HepG2 (cell line): ENCODE data around the gene TBC1D16. TPM values are rescaled to one million over a fixed set of nuclear protein-coding genes. Genes with fewer than 3 reads are reported as not detected.

Source experiments
- ATAC-seq: fragments of 200-7000 bp; cut with Tn5 transposase; 3 replicates; pipeline ENCODE4 v1.9.1; 2020; ENCODE audit warnings: mild to moderate bottlenecking, moderate library complexity
- BruUV-seq: library from RNA; stranded (reverse); fragments of 400-500 nt; replicated peaks from 2 replicates; lab custom pipeline; 2021; lab: Mats Ljungman, UMichigan
- CTCF ChIA-PET: fragments of 300-600 bp; formaldehyde crosslinking; extraction: SDS; loops from one replicate; lab custom pipeline; 2021; ENCODE audit warnings: low total read pairs, inconsistent platforms, low intra/inter-chr PET ratio; lab: Yijun Ruan, JAX
- POLR2A ChIA-PET: fragments of 350-600 bp; sonication (Branson Sonifier 250); formaldehyde crosslinking; loops from one replicate; lab custom pipeline; 2020; ENCODE audit warnings: antibody characterized with exemption, inconsistent platforms; lab: Yijun Ruan, JAX
- DNase-seq: peaks from one replicate; pipeline ENCODE4 v3.0.0-alpha.2; 2015; ENCODE audit warnings: low spot score
- FAIRE-seq: peaks from 3 replicates; lab custom pipeline; 2011; peaks lifted over from hg19 to GRCh38; lab: Jason Lieb, UNC
- H2AFZ ChIP-seq: one replicate; pipeline ENCODE4 v1.6.1; 2011; ENCODE audit warnings: low read length, inconsistent platforms
- H3K27ac ChIP-seq: fragments of 300-600 bp; 3 replicates; pipeline ENCODE4 v1.8.0; 2011; ENCODE audit warnings: mixed run types, mild to moderate bottlenecking, mixed read lengths, low read length, inconsistent platforms; ENCODE audit not compliant: insufficient read depth; ENCODE audit errors: extremely low read length
- H3K27me3 ChIP-seq, 2 experiments: fragments of 200-600 bp in 1 of 2; 2 replicates in 1 of 2; 3 replicates in 1 of 2; pipeline versions ENCODE4 v1.6.0 to v1.8.0; 2011; ENCODE audit warnings: low read length in 2 of 2, mild to moderate bottlenecking in 2 of 2, moderate library complexity in 2 of 2, inconsistent platforms in 1 of 2; ENCODE audit not compliant: insufficient read depth in 2 of 2, control insufficient read depth in 1 of 2
- H3K36me3 ChIP-seq, 2 experiments: fragments of 200-600 bp in 1 of 2; replicated peaks in 1 of 2; 2 replicates in 1 of 2; 3 replicates in 1 of 2; pipeline versions ENCODE4 v1.5.1 to v1.8.0; 2011; ENCODE audit warnings: low read length in 2 of 2, inconsistent platforms in 1 of 2; ENCODE audit not compliant: insufficient read depth in 2 of 2, control insufficient read depth in 1 of 2
- H3K4me1 ChIP-seq: 2 replicates; pipeline ENCODE4 v1.5.1; 2012; ENCODE audit warnings: low read length, inconsistent platforms; ENCODE audit not compliant: insufficient read depth
- H3K4me2 ChIP-seq: 2 replicates; pipeline ENCODE4 v1.6.0; 2011; ENCODE audit warnings: low read depth, low read length, inconsistent platforms
- H3K4me3 ChIP-seq, 3 experiments: fragments of 200-600 bp in 1 of 3; sonication (generic), shearing (Covaris generic) in 1 of 3; replicated peaks in 1 of 3; 2 replicates each; pipeline ENCODE4 v1.5.1; 2011 to 2016; ENCODE audit warnings: low read length in 3 of 3, inconsistent platforms in 2 of 3, low read depth in 2 of 3, mild to moderate bottlenecking in 2 of 3, control low read depth in 1 of 3, mixed read lengths in 1 of 3; ENCODE audit not compliant: insufficient read depth in 1 of 3
- H3K79me2 ChIP-seq: one replicate; pipeline ENCODE4 v1.6.1; 2011; ENCODE audit warnings: low read length, inconsistent platforms; ENCODE audit not compliant: insufficient read depth
- H3K9ac ChIP-seq: 2 replicates; pipeline ENCODE4 v1.6.0; 2011; ENCODE audit warnings: mild to moderate bottlenecking, low read depth, low read length, inconsistent platforms; ENCODE audit not compliant: insufficient read depth
- H3K9me3 ChIP-seq: 2 replicates; pipeline ENCODE4 v1.5.1; 2012; ENCODE audit warnings: mild to moderate bottlenecking, low read length
- H4K20me1 ChIP-seq: 2 replicates; pipeline ENCODE4 v1.6.0; 2011; ENCODE audit warnings: inconsistent platforms, mild to moderate bottlenecking, low read length, moderate library complexity; ENCODE audit not compliant: insufficient read depth
- ATRX ChIP-seq: sonication (generic); formaldehyde crosslinking; IDR thresholded peaks from 2 replicates; pipeline ENCODE4 v1.4.0; 2020; ENCODE audit warnings: missing genetic modification reagents, borderline replicate concordance
- HNRNPH1 ChIP-seq: fragments of 200-400 bp; formaldehyde crosslinking; optimal IDR thresholded peaks from 2 replicates; pipeline ENCODE3; 2017; ENCODE audit warnings: mild to moderate bottlenecking, low read depth, low read length
- RCOR2 ChIP-seq: IDR thresholded peaks from 2 replicates; pipeline ENCODE4 v1.6.1; 2016; ENCODE audit warnings: missing biosample characterization, missing genetic modification reagents
- ZNF761 ChIP-seq: sonication (generic); formaldehyde crosslinking; conservative IDR thresholded peaks from 2 replicates; pipeline ENCODE4 v1.4.0; 2020; ENCODE audit warnings: mild to moderate bottlenecking, missing genetic modification reagents
- WGBS: methylation state at CpG from one replicate; pipeline ENCODE4 v1.1.6; 2017; ENCODE audit warnings: low lambda C conversion rate; 5-methylcytosine and 5-hydroxymethylcytosine counted together
- in situ Hi-C: cut with HindIII; loops from 2 replicates; pipeline ENCODE4 v1.10.0; 2017; ENCODE audit warnings: low pct_unique_long_range_greater_than_20kb; ENCODE audit not compliant: extremely low pct_ligation_motif_present
- intact Hi-C: fragments of 100-400 bp; cut with micrococcal nuclease; formaldehyde crosslinking; loops from one replicate; pipeline ENCODE4 v1.10.0; 2022; ENCODE audit not compliant: unreplicated experiment
- polyA plus RNA-seq, 8 experiments: library from polyadenylated mRNA; depleted of rRNA in 3 of 8; stranded (reverse) in 7 of 8; unstranded in 1 of 8; fragments of >200 nt; fragmentation: Illumina TruSeq in 4 of 8; extraction: Trizol in 4 of 8; gene quantifications; 2 replicates each; pipeline versions ENCODE4 v1.2.1 to v1.2.3, GENCODE V29; 2011 to 2016; ENCODE audit warnings: low read depth in 4 of 8, missing spikeins in 1 of 8, mixed read lengths in 1 of 8; ENCODE audit not compliant: insufficient read depth in 1 of 8
- total RNA-seq, 5 experiments: library from RNA; depleted of rRNA; stranded (reverse); fragments of >200 nt; fragmentation: Illumina TruSeq; extraction: Trizol; gene quantifications; 2 replicates each; pipeline ENCODE4 v1.2.3, GENCODE V29; 2016; ENCODE audit warnings: low read depth in 1 of 5
- TF ChIP-seq, protein P1 (sequence below): sonication (generic); formaldehyde crosslinking; IDR thresholded peaks from 2 replicates; pipeline ENCODE4 v1.5.1; 2020; ENCODE audit warnings: missing genetic modification reagents, mild to moderate bottlenecking, borderline replicate concordance
- TF ChIP-seq, protein P2 (sequence below): sonication (generic); formaldehyde crosslinking; IDR thresholded peaks from 2 replicates; pipeline ENCODE4 v1.4.0; 2020; ENCODE audit warnings: missing genetic modification reagents

TBC1D16 gene
- total and polyA plus RNA-seq, 2 of the 13 experiments (the other 11 are each of a cell fraction or from before 2014, with no cell fraction given), result 14.9 to 24.9 TPM

DNA sequence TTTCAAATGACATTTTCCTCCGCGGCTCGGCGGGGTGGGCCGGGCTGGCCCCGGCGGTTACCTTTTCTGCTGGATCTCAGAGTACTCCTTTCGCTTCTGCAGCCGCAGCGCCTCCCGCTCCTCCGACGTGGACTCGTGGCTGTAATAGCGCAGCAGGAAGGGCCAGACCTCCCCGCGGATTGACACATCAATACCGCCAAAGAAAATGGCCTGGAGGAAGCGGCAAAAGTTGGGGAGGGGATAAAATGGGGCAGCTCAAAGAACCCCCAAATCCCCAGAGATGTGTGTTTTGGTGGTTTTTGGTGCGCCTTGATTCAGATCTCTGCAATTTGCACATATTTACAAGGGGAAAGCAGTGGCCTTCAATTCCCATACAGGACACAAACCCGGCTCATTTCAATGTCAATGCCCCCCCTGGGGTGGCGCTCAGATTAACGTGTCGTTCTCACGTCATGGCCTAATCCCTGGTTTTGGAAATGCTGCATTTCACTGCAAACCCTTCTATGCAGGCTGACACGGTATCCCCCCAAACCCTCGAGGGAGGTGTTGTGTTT is 85.9 kb downstream of the TBC1D16 start:
- Histone ChIP-seq H3K36me3 (peaks cover 20 to 36% of the 10 kb centered on the region in 2 experiments), H3K4me3 (no peak overlapping the region), H3K4me1 (peaks cover 26% of the 10 kb centered on the region), H3K9me3 (no peaks in the 10 kb centered on the region), H4K20me1 (no peaks in the 10 kb centered on the region), H3K4me2 (no peak overlapping the region), H3K9ac (no peak overlapping the region), H3K27me3 (no peaks in the 10 kb centered on the region), H2AFZ (no peak overlapping the region), H3K79me2 (no peaks in the 10 kb centered on the region), H3K27ac (no peak overlapping the region)
- POLR2A ChIA-PET, result interaction anchor here (1.9 kb wide), 1 partner anchor 44 kb away, joined by 6 read pairs; no protein-coding TSS in a partner anchor
- ATAC-seq, result no peak
- TF ChIP-seq, protein P1, sequence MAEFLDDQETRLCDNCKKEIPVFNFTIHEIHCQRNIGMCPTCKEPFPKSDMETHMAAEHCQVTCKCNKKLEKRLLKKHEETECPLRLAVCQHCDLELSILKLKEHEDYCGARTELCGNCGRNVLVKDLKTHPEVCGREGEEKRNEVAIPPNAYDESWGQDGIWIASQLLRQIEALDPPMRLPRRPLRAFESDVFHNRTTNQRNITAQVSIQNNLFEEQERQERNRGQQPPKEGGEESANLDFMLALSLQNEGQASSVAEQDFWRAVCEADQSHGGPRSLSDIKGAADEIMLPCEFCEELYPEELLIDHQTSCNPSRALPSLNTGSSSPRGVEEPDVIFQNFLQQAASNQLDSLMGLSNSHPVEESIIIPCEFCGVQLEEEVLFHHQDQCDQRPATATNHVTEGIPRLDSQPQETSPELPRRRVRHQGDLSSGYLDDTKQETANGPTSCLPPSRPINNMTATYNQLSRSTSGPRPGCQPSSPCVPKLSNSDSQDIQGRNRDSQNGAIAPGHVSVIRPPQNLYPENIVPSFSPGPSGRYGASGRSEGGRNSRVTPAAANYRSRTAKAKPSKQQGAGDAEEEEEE (CRISPR knock-in tag), result no peak
- TF ChIP-seq, protein P2, sequence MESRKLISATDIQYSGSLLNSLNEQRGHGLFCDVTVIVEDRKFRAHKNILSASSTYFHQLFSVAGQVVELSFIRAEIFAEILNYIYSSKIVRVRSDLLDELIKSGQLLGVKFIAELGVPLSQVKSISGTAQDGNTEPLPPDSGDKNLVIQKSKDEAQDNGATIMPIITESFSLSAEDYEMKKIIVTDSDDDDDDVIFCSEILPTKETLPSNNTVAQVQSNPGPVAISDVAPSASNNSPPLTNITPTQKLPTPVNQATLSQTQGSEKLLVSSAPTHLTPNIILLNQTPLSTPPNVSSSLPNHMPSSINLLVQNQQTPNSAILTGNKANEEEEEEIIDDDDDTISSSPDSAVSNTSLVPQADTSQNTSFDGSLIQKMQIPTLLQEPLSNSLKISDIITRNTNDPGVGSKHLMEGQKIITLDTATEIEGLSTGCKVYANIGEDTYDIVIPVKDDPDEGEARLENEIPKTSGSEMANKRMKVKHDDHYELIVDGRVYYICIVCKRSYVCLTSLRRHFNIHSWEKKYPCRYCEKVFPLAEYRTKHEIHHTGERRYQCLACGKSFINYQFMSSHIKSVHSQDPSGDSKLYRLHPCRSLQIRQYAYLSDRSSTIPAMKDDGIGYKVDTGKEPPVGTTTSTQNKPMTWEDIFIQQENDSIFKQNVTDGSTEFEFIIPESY (CRISPR knock-in tag), result no peak
- TF ChIP-seq HNRNPH1 (no peak), ATRX (CRISPR knock-in tag) (no peak), ZNF761 (CRISPR knock-in tag) (no peak), RCOR2 (no peak)
- intact Hi-C loops, result no loop called here
- BruUV-seq, result TSS peak; percentile 40
- WGBS, result 97% methylated on average over 27 of the region's 27 CpGs
- in situ Hi-C loops, result no loop called here
- DNase-seq, result no peak
- FAIRE-seq, result no peak
- CTCF ChIA-PET, result no interaction called here
